B cell (primary cell): Measurements from ENCODE around the gene FOXL2. TPM values are rescaled to one million over a fixed set of nuclear protein-coding genes. Genes with fewer than 3 reads are reported as not detected.

Source experiments
- ATAC-seq: fragments of 200-7000 bp; cut with Tn5 transposase; one replicate; pipeline ENCODE4 v1.10.0; 2021; ENCODE audit warnings: low read depth, mild to moderate bottlenecking, moderate number of reproducible peaks, moderate library complexity
- CTCF ChIA-PET: fragments of 350-600 bp; sonication (Branson Sonifier 250); formaldehyde crosslinking; loops from one replicate; lab custom pipeline; 2021; ENCODE audit warnings: antibody characterized with exemption, inconsistent platforms; lab: Charles Lee
- POLR2A ChIA-PET: fragments of 350-600 bp; sonication (Branson Sonifier 250); formaldehyde crosslinking; loops from one replicate; lab custom pipeline; 2021; ENCODE audit warnings: antibody characterized with exemption; lab: Charles Lee
- DNase-seq: peaks from one replicate; pipeline ENCODE4 v3.0.0; 2013
- H2AFZ ChIP-seq: 2 replicates; pipeline ENCODE4 v1.6.1; 2012; ENCODE audit warnings: mild to moderate bottlenecking, low read depth, low read length; ENCODE audit not compliant: insufficient read depth, poor library complexity, severe bottlenecking
- H3K27ac ChIP-seq, 2 donors: 1 replicate in 1 of 2; 2 replicates in 1 of 2; pipeline ENCODE4 v1.5.1; 2012 to 2013; ENCODE audit warnings: low read length in 2 of 2, mild to moderate bottlenecking in 2 of 2, moderate library complexity in 1 of 2
- H3K27me3 ChIP-seq, 4 experiments: fragments of 200-600 bp in 1 of 4; sonication (generic) in 1 of 4; replicated peaks in 1 of 4; 1 replicate in 2 of 4; 2 replicates in 2 of 4; pipeline versions ENCODE4 v1.6.1 to v1.7.0; 2013 to 2016; ENCODE audit warnings: low read length in 3 of 4, mild to moderate bottlenecking in 2 of 4, mixed read lengths in 1 of 4, moderate library complexity in 1 of 4; ENCODE audit not compliant: insufficient read depth in 4 of 4, control insufficient read depth in 3 of 4; ENCODE audit errors: control extremely low read depth in 1 of 4
- H3K36me3 ChIP-seq, 2 experiments: replicated peaks in 1 of 2; 1 replicate in 1 of 2; 2 replicates in 1 of 2; pipeline versions ENCODE4 v1.6.1 to v1.7.1; 2013; ENCODE audit warnings: low read length in 1 of 2; ENCODE audit not compliant: insufficient read depth in 2 of 2, control insufficient read depth in 1 of 2; ENCODE audit errors: control extremely low read depth in 1 of 2, extremely low read depth in 1 of 2
- H3K4me1 ChIP-seq, 2 donors: fragments of 200-600 bp in 1 of 2; sonication (generic) in 1 of 2; 1 replicate in 1 of 2; 2 replicates in 1 of 2; pipeline versions ENCODE4 v1.5.1 to v1.6.1; 2013 to 2017; ENCODE audit warnings: low read length in 2 of 2; ENCODE audit not compliant: control insufficient read depth in 2 of 2, insufficient read depth in 2 of 2
- H3K4me2 ChIP-seq: replicated peaks from 2 replicates; pipeline ENCODE3; 2012; ENCODE audit warnings: mild to moderate bottlenecking, low read depth, low read length; ENCODE audit not compliant: poor library complexity, severe bottlenecking
- H3K4me3 ChIP-seq, 5 experiments: fragments of 200-600 bp in 1 of 5; sonication (generic) in 1 of 5; 1 replicate in 3 of 5; 2 replicates in 2 of 5; pipeline versions ENCODE4 v1.5.1 to v1.7.0; 2011 to 2016; ENCODE audit warnings: low read length in 4 of 5, mild to moderate bottlenecking in 4 of 5, low read depth in 2 of 5, control low read depth in 1 of 5, moderate library complexity in 1 of 5; ENCODE audit not compliant: insufficient read depth in 1 of 5; ENCODE audit errors: control extremely low read depth in 1 of 5, extremely low read depth in 1 of 5
- H3K79me2 ChIP-seq: fragments of 200-600 bp; sonication (generic); one replicate; pipeline ENCODE4 v1.6.0; 2016; ENCODE audit warnings: low read length; ENCODE audit not compliant: control insufficient read depth, insufficient read depth
- H3K9ac ChIP-seq: fragments of 200-600 bp; sonication (generic); 2 replicates; pipeline ENCODE4 v1.6.1; 2017; ENCODE audit warnings: mild to moderate bottlenecking, low read length, moderate library complexity
- H3K9me3 ChIP-seq, 3 donors: one replicate each; pipeline versions ENCODE4 v1.6.1 to v1.7.1; 2013; ENCODE audit warnings: low read length in 2 of 3; ENCODE audit not compliant: control insufficient read depth in 2 of 3, insufficient read depth in 1 of 3; ENCODE audit errors: control extremely low read depth in 1 of 3
- H4K20me1 ChIP-seq: 2 replicates; pipeline ENCODE4 v1.6.0; 2012; ENCODE audit warnings: mild to moderate bottlenecking, low read length; ENCODE audit not compliant: insufficient read depth, control insufficient read depth, poor library complexity, severe bottlenecking
- H3K27ac Mint-ChIP-seq: one replicate; pipeline ENCODE4 v1.8.0; 2021; ENCODE audit warnings: mixed read lengths
- H3K27me3 Mint-ChIP-seq: one replicate; pipeline ENCODE4 v1.8.0; 2021; ENCODE audit warnings: mixed read lengths
- H3K4me1 Mint-ChIP-seq: one replicate; pipeline ENCODE4 v1.8.0; 2021; ENCODE audit warnings: mixed read lengths
- H3K4me3 Mint-ChIP-seq: one replicate; pipeline ENCODE4 v1.8.0; 2021; ENCODE audit warnings: mixed read lengths
- H3K9me3 Mint-ChIP-seq: one replicate; pipeline ENCODE4 v1.8.0; 2022; ENCODE audit warnings: mixed read lengths; ENCODE audit not compliant: insufficient read depth
- EZH2 ChIP-seq: IDR thresholded peaks from 2 replicates; pipeline ENCODE4 v1.6.1; 2012; ENCODE audit warnings: borderline replicate concordance, low read depth, mild to moderate bottlenecking, moderate library complexity, low read length; ENCODE audit not compliant: insufficient read depth, poor library complexity, severe bottlenecking
- WGBS: methylation state at CpG from one replicate; pipeline ENCODE4 v1.1.5; 2013; ENCODE audit warnings: missing lambda C conversion rate; ENCODE audit not compliant: insufficient coverage; 5-methylcytosine and 5-hydroxymethylcytosine counted together
- intact Hi-C: fragments of 100-400 bp; cut with micrococcal nuclease; formaldehyde crosslinking; loops from one replicate; pipeline ENCODE4 v1.10.0; 2022
- polyA plus RNA-seq: library from polyadenylated mRNA; depleted of rRNA; stranded (reverse); fragments of >200 nt; gene quantifications from 2 replicates; pipeline ENCODE4 v1.2.3, GENCODE V29; 2012
- total RNA-seq, 2 donors: library from RNA; stranded (reverse); fragments of 120-200 nt in 1 of 2; gene quantifications; 1 replicate in 1 of 2; 2 replicates in 1 of 2; pipeline versions ENCODE4 v1.2.3 to v1.2.4, GENCODE V29; 2013 to 2022
- TF ChIP-seq, protein P1 (sequence below): fragments of 200-600 bp; IDR thresholded peaks from one replicate; pipeline ENCODE4 v1.8.0; 2022; ENCODE audit warnings: antibody characterized with exemption, mild to moderate bottlenecking

The FOXL2 gene
- total and polyA plus RNA-seq, 2 donors (not counting 1 experiment from before 2014, with no cell fraction given), result not detected

DNA sequence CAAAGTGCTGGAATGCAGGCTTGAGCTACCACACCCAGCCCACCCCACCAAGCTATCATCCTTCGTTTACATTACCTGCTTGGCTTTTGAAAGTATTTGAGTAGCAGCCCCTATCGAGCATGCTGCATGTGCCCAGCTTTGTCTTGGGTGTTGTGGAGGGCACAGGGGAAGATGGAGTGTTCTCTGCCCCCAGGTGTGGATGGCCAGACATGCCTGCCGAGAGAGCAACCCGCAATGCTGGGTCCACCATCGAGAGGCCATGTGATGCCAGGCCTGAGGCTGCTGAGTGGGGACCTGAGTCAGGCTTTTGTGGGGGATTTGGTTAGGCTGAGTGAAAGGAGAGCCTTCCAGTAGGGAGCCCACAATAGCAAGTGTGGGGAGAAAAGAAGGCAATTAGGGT, 26.0 kb upstream of the FOXL2 start:
- intact Hi-C loops, result no loop called here
- no peak for ATAC-seq
- Histone ChIP-seq H3K27me3 (no peaks in the 10 kb centered on the region), H3K9me3 (no peaks in the 10 kb centered on the region), H3K36me3 (no peaks in the 10 kb centered on the region), H4K20me1 (no peaks in the 10 kb centered on the region), H3K4me1 (no peaks in the 10 kb centered on the region), H3K27ac (no peak overlapping the region), H3K9ac (no peak overlapping the region), H3K4me3 (no peak overlapping the region), H3K79me2 (no peaks in the 10 kb centered on the region), H2AFZ (no peak overlapping the region), H3K4me2 (no peak overlapping the region)
- no peaks in the 10 kb centered on the region for H3K4me1 Mint-ChIP-seq
- no peak overlapping the region for H3K4me3 Mint-ChIP-seq
- no peak overlapping the region for H3K27ac Mint-ChIP-seq
- ChIA-PET CTCF (no interaction called here), POLR2A (no interaction called here)
- TF ChIP-seq EZH2, result no peak
- TF ChIP-seq, protein P1, sequence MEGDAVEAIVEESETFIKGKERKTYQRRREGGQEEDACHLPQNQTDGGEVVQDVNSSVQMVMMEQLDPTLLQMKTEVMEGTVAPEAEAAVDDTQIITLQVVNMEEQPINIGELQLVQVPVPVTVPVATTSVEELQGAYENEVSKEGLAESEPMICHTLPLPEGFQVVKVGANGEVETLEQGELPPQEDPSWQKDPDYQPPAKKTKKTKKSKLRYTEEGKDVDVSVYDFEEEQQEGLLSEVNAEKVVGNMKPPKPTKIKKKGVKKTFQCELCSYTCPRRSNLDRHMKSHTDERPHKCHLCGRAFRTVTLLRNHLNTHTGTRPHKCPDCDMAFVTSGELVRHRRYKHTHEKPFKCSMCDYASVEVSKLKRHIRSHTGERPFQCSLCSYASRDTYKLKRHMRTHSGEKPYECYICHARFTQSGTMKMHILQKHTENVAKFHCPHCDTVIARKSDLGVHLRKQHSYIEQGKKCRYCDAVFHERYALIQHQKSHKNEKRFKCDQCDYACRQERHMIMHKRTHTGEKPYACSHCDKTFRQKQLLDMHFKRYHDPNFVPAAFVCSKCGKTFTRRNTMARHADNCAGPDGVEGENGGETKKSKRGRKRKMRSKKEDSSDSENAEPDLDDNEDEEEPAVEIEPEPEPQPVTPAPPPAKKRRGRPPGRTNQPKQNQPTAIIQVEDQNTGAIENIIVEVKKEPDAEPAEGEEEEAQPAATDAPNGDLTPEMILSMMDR, result no peak
- no peak for DNase-seq
- H3K27me3 Mint-ChIP-seq, result peaks cover 19% of the 10 kb centered on the region
- no peaks in the 10 kb centered on the region for H3K9me3 Mint-ChIP-seq
- WGBS, result 91% methylated on average over 5 of the region's 5 CpGs

DNA sequence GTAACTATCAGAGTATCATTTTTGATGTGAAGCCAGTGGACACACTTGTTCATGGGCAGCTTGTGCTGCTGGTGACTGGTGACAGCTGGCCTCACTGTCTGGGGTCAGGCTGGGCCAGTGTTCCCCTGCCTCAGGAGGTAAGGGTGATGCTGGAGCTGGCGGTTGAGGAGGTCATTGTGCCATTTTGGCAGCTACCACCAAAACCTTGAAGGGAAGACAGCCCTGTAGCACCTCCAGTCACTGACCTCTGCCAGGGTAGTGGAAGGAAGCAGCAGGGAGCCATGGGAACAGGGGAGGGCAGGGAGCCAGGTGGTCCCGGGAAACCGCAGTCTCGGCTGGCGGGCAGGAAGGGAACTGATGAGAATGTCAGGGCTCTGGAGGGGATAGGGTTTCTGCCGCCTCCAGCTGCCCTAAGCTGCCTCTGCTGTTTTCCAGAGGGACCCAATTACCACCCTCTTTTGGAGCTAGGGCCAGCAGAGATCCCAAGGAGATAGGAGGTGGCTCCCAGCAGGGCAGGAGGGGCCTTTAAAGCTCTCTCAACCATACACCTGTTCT, 24.9 kb upstream of the FOXL2 start:
- TF ChIP-seq, protein P1, result no peak
- no peak for TF ChIP-seq EZH2
- 90% methylated on average over 2 of the region's 6 CpGs for WGBS
- ATAC-seq (no peak), DNase-seq (no peak)
- H3K4me3 Mint-ChIP-seq, result no peak overlapping the region
- Histone ChIP-seq H4K20me1 (no peaks in the 10 kb centered on the region), H3K9me3 (no peaks in the 10 kb centered on the region), H3K36me3 (no peaks in the 10 kb centered on the region), H2AFZ (no peak overlapping the region), H3K9ac (no peak overlapping the region), H3K79me2 (no peaks in the 10 kb centered on the region), H3K4me2 (no peak overlapping the region), H3K4me1 (no peaks in the 10 kb centered on the region), H3K4me3 (no peak overlapping the region), H3K27me3 (no peaks in the 10 kb centered on the region), H3K27ac (no peak overlapping the region)
- peaks cover 23% of the 10 kb centered on the region for H3K27me3 Mint-ChIP-seq
- no peaks in the 10 kb centered on the region for H3K4me1 Mint-ChIP-seq
- ChIA-PET CTCF (no interaction called here), POLR2A (no interaction called here)
- no peaks in the 10 kb centered on the region for H3K9me3 Mint-ChIP-seq
- intact Hi-C loops, result no loop called here
- no peak overlapping the region for H3K27ac Mint-ChIP-seq
